Uterus (tissue), 2 donors: Measurements from ENCODE around the gene C6orf62.

Experiments used
- POLR2A ChIP-seq, 2 donors: fragments of 450-650 bp; IDR thresholded peaks; one replicate each; pipeline ENCODE4 v1.6.1; 2016; ENCODE audit warnings: antibody characterized with exemption in 2 of 2, mild to moderate bottlenecking in 1 of 2, moderate library complexity in 1 of 2
- TF ChIP-seq, protein P1 (sequence below), 4 experiments: fragments of 200-600 bp in 2 of 4; fragments of 450-650 bp in 2 of 4; sonication (generic) in 2 of 4; IDR thresholded peaks; one replicate each; pipeline ENCODE4 v1.5.1; 2016 to 2019; ENCODE audit warnings: antibody characterized with exemption in 4 of 4, mild to moderate bottlenecking in 2 of 4, moderate library complexity in 1 of 4

GRCh38 chr6:24752503-24752902, 33.5 kb upstream of the C6orf62 start:
- TF ChIP-seq POLR2A (IDR thresholded peaks at IDR 0.05), result no peak
- TF ChIP-seq, protein P1, sequence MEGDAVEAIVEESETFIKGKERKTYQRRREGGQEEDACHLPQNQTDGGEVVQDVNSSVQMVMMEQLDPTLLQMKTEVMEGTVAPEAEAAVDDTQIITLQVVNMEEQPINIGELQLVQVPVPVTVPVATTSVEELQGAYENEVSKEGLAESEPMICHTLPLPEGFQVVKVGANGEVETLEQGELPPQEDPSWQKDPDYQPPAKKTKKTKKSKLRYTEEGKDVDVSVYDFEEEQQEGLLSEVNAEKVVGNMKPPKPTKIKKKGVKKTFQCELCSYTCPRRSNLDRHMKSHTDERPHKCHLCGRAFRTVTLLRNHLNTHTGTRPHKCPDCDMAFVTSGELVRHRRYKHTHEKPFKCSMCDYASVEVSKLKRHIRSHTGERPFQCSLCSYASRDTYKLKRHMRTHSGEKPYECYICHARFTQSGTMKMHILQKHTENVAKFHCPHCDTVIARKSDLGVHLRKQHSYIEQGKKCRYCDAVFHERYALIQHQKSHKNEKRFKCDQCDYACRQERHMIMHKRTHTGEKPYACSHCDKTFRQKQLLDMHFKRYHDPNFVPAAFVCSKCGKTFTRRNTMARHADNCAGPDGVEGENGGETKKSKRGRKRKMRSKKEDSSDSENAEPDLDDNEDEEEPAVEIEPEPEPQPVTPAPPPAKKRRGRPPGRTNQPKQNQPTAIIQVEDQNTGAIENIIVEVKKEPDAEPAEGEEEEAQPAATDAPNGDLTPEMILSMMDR (IDR thresholded peaks at IDR 0.05), result no peak
